Measurements from ENCODE around the gene RAPGEF5. TPM values are rescaled to one million over a fixed set of nuclear protein-coding genes. Genes with fewer than 3 reads are reported as not detected.

Gene RAPGEF5
- total RNA-seq, 1 experiment from 2014 or later = 13.3 TPM

GRCh38 chr7:22157552-22157951, 199.4 kb downstream of the RAPGEF5 start:
- no peak overlapping the region for H2BK15ac ChIP-seq (ENCODE audit: low read depth, low read length)
- no peak overlapping the region for H2AFZ ChIP-seq (ENCODE audit: low read length)
- H2BK12ac ChIP-seq (ENCODE audit: insufficient read length, low read depth, low read length) = no peak overlapping the region
- H4K8ac ChIP-seq (replicated peaks; ENCODE audit: insufficient read length, low read depth, low read length) = no peak overlapping the region
- no peaks in the 10 kb centered on the region for H3K27me3 Mint-ChIP-seq (ENCODE audit: low read depth)
- no peak overlapping the region for H3T11ph ChIP-seq (ENCODE audit: low read length)
- no peak overlapping the region for H3K18ac ChIP-seq (ENCODE audit: insufficient read length, low read depth, low read length)
- no peak overlapping the region for H3K56ac ChIP-seq (ENCODE audit: insufficient read length, low read depth, low read length)
- no peaks in the 10 kb centered on the region for H3K27me3 ChIP-seq (ENCODE audit: insufficient read depth, low read length)
- no peak overlapping the region for H4K91ac ChIP-seq (ENCODE audit: insufficient read length, low read depth, low read length)
- no peak overlapping the region for H2BK5ac ChIP-seq (ENCODE audit: insufficient read length, low read length)
- peaks cover 20 to 26% of the 10 kb centered on the region in 2 experiments for H3K4me1 Mint-ChIP-seq
- no CpG with 5 or more reads among the region's 9 CpGs for WGBS (ENCODE audit: extremely low coverage, insufficient read length, low lambda C conversion rate)
- TF ChIP-seq, protein P1, sequence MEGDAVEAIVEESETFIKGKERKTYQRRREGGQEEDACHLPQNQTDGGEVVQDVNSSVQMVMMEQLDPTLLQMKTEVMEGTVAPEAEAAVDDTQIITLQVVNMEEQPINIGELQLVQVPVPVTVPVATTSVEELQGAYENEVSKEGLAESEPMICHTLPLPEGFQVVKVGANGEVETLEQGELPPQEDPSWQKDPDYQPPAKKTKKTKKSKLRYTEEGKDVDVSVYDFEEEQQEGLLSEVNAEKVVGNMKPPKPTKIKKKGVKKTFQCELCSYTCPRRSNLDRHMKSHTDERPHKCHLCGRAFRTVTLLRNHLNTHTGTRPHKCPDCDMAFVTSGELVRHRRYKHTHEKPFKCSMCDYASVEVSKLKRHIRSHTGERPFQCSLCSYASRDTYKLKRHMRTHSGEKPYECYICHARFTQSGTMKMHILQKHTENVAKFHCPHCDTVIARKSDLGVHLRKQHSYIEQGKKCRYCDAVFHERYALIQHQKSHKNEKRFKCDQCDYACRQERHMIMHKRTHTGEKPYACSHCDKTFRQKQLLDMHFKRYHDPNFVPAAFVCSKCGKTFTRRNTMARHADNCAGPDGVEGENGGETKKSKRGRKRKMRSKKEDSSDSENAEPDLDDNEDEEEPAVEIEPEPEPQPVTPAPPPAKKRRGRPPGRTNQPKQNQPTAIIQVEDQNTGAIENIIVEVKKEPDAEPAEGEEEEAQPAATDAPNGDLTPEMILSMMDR (conservative IDR thresholded peaks at IDR 0.05) = no peak
- H3K23ac ChIP-seq (ENCODE audit: insufficient read length, low read depth, low read length) = no peak overlapping the region
- no peak overlapping the region for H3K4me3 Mint-ChIP-seq
- no peaks in the 10 kb centered on the region for H3K9me3 ChIP-seq (ENCODE audit: control insufficient read depth, low read depth, low read length)
- H2BK20ac ChIP-seq (ENCODE audit: low read depth, low read length, poor library complexity, severe bottlenecking) = no peak overlapping the region
- no peaks in the 10 kb centered on the region for H3K79me1 ChIP-seq (ENCODE audit: insufficient read depth, low read depth, low read length, poor library complexity, severe bottlenecking)
- H4K5ac ChIP-seq (ENCODE audit: insufficient read length, low read depth, low read length) = no peak overlapping the region
- DNase-seq = no peak
- H2BK120ac ChIP-seq (ENCODE audit: low read depth, low read length, poor library complexity, severe bottlenecking) = no peak overlapping the region
- no peak overlapping the region for H3K4ac ChIP-seq (ENCODE audit: low read depth, low read length)
- no peaks in the 10 kb centered on the region for H3K4me1 ChIP-seq (ENCODE audit: insufficient read depth, low read length)
- no peaks in the 10 kb centered on the region for H4K20me1 ChIP-seq (ENCODE audit: control insufficient read depth, insufficient read depth, insufficient read length)
- H3K9me3 Mint-ChIP-seq = no peaks in the 10 kb centered on the region; a peak in 1 of 5 replicates
- H3K14ac ChIP-seq (ENCODE audit: insufficient read depth, low read length) = no peak overlapping the region
- H3K27ac Mint-ChIP-seq = no peak overlapping the region
- H3K9ac ChIP-seq (ENCODE audit: extremely low read depth, insufficient read length, low read length) = no peak overlapping the region
- H3K79me2 ChIP-seq (ENCODE audit: insufficient read depth, low read length) = no peaks in the 10 kb centered on the region
- H2AK5ac ChIP-seq (ENCODE audit: insufficient read length, low read length) = no peak overlapping the region
- H3K4me2 ChIP-seq (ENCODE audit: insufficient read depth, insufficient read length, low read length) = no peak overlapping the region
- peaks cover 0 to 5% (median 0%) of the 10 kb centered on the region in 3 experiments; a peak in 2 of 7 replicates for H3K36me3 Mint-ChIP-seq (ENCODE audit: insufficient read depth in 1 of 3, low read depth in 3 of 3)
- H3K23me2 ChIP-seq (ENCODE audit: insufficient read length, low read depth, low read length, poor library complexity, severe bottlenecking) = no peaks in the 10 kb centered on the region
- no peak overlapping the region for H3K27ac ChIP-seq (ENCODE audit: insufficient read length, low read depth, low read length)

All from H9 (cell line).